22Rv1 (cell line): ENCODE data around the gene STK38L.

ENCODE experiments used
- H3K27ac ChIP-seq: fragments of 450-650 bp; 2 replicates; pipeline ENCODE4 v1.5.1; 2017
- CTCF ChIP-seq: fragments of 450-650 bp; IDR thresholded peaks from 2 replicates; pipeline ENCODE4 v1.5.1; 2017; ENCODE audit warnings: mild to moderate bottlenecking
- ZFX ChIP-seq: fragments of 450-650 bp; IDR thresholded peaks from 2 replicates; pipeline ENCODE4 v1.6.1; 2017; ENCODE audit warnings: antibody characterized with exemption, borderline replicate concordance

The STK38L gene

GRCh38 chr12:27344246-27344645 lies 100.2 kb downstream of the STK38L start:
- H3K27ac ChIP-seq, result no peak overlapping the region
- no peak for TF ChIP-seq ZFX

- TF ChIP-seq ZFX, result no peak
- H3K27ac ChIP-seq, result no peak overlapping the region
These were observed 100.7 kb downstream of the STK38L start for GRCh38 chr12:27344760-27345159.

- no peak overlapping the region for H3K27ac ChIP-seq
- no peak for TF ChIP-seq CTCF
These were observed 101.3 kb downstream of the STK38L start for GRCh38 chr12:27345376-27345775.

GRCh38 chr12:27347779-27348178 lies 103.7 kb downstream of the STK38L start:
- H3K27ac ChIP-seq, result no peak overlapping the region
- TF ChIP-seq ZFX (no peak), CTCF (no peak)

GRCh38 chr12:27351476-27351875 lies 107.4 kb downstream of the STK38L start:
- H3K27ac ChIP-seq, result no peak overlapping the region
- TF ChIP-seq CTCF (no peak), ZFX (no peak)

GRCh38 chr12:27355486-27355885 lies 111.4 kb downstream of the STK38L start:
- TF ChIP-seq ZFX, result no peak
- no peak for TF ChIP-seq CTCF
- no peak overlapping the region for H3K27ac ChIP-seq

GRCh38 chr12:27355979-27356378 lies 111.9 kb downstream of the STK38L start:
- no peak overlapping the region for H3K27ac ChIP-seq
- TF ChIP-seq ZFX (no peak), CTCF (no peak)

- H3K27ac ChIP-seq, result no peak overlapping the region
- TF ChIP-seq CTCF (no peak), ZFX (no peak)
These were observed 115.7 kb downstream of the STK38L start for GRCh38 chr12:27359578-27360340.
